HepG2 (cell line): ENCODE data around the gene SNHG17. TPM values are rescaled to one million over a fixed set of nuclear protein-coding genes. Genes with fewer than 3 reads are reported as not detected.

Experiments used
- CENPX ChIP-seq: sonication (generic); formaldehyde crosslinking; IDR thresholded peaks from 2 replicates; pipeline ENCODE4 v1.9.0; 2021; ENCODE audit warnings: mild to moderate bottlenecking, missing genetic modification reagents, moderate library complexity
- CREB1 ChIP-seq, 2 experiments: fragments of 450-650 bp in 1 of 2; IDR thresholded peaks; 2 replicates each; pipeline ENCODE4 v1.6.1; 2016 to 2017; ENCODE audit warnings: control low read depth in 1 of 2, mild to moderate bottlenecking in 1 of 2, missing compliant biosample characterization in 1 of 2, missing genetic modification characterization in 1 of 2
- FOXJ3 ChIP-seq: sonication (generic); formaldehyde crosslinking; IDR thresholded peaks from 2 replicates; pipeline ENCODE4 v1.4.0; 2020; ENCODE audit warnings: missing genetic modification reagents, mild to moderate bottlenecking, borderline replicate concordance
- GATAD1 ChIP-seq: IDR thresholded peaks from 2 replicates; pipeline ENCODE4 v1.6.1; 2016; ENCODE audit warnings: missing genetic modification reagents, missing compliant biosample characterization
- GLI4 ChIP-seq: sonication (generic); formaldehyde crosslinking; IDR thresholded peaks from 2 replicates; pipeline ENCODE4 v1.5.1; 2020; ENCODE audit warnings: missing genetic modification reagents, mild to moderate bottlenecking, moderate library complexity, borderline replicate concordance
- IRX3 ChIP-seq: sonication (generic); formaldehyde crosslinking; IDR thresholded peaks from 2 replicates; pipeline ENCODE4 v1.8.1; 2023; ENCODE audit warnings: mild to moderate bottlenecking, low read depth, missing genetic modification reagents, borderline replicate concordance
- JUNB ChIP-seq: sonication (generic); formaldehyde crosslinking; IDR thresholded peaks from 2 replicates; pipeline ENCODE4 v1.8.0; 2022; ENCODE audit warnings: missing genetic modification reagents, mild to moderate bottlenecking, borderline replicate concordance
- KLF9 ChIP-seq: IDR thresholded peaks from 2 replicates; pipeline ENCODE4 v1.6.1; 2016; ENCODE audit warnings: low read depth
- MEIS1 ChIP-seq: sonication (generic); formaldehyde crosslinking; IDR thresholded peaks from 2 replicates; pipeline ENCODE4 v1.9.0; 2021; ENCODE audit warnings: mild to moderate bottlenecking, missing genetic modification reagents, moderate library complexity, borderline replicate concordance
- NBN ChIP-seq: fragments of 450-650 bp; conservative IDR thresholded peaks from 2 replicates; pipeline ENCODE4 v1.6.1; 2017
- NFKB2 ChIP-seq: sonication (generic); formaldehyde crosslinking; IDR thresholded peaks from 2 replicates; pipeline ENCODE4 v1.4.0; 2020; ENCODE audit warnings: missing genetic modification reagents, borderline replicate concordance
- POLR2A ChIP-seq, 2 experiments: IDR thresholded peaks; 2 replicates each; pipeline ENCODE4 v1.6.1; 2011; ENCODE audit warnings: low read depth in 2 of 2, low read length in 2 of 2, mild to moderate bottlenecking in 1 of 2, moderate library complexity in 1 of 2; ENCODE audit not compliant: insufficient read depth in 1 of 2
- RBAK ChIP-seq: sonication (generic); formaldehyde crosslinking; IDR thresholded peaks from 2 replicates; pipeline ENCODE4 v1.5.1; 2020; ENCODE audit warnings: mild to moderate bottlenecking, missing genetic modification reagents
- SIN3B ChIP-seq: fragments of 150-350 bp; IDR thresholded peaks from 2 replicates; pipeline ENCODE4 v1.6.1; 2014; ENCODE audit warnings: low read length
- SMAD1 ChIP-seq: sonication (generic); formaldehyde crosslinking; IDR thresholded peaks from 2 replicates; pipeline ENCODE4 v1.4.0; 2020; ENCODE audit warnings: missing genetic modification reagents, low read depth, mild to moderate bottlenecking, borderline replicate concordance
- SNAPC2 ChIP-seq: sonication (generic); formaldehyde crosslinking; IDR thresholded peaks from 2 replicates; pipeline ENCODE4 v1.8.1; 2022; ENCODE audit warnings: mild to moderate bottlenecking, missing genetic modification reagents
- SP1 ChIP-seq, 2 experiments: fragments of 450-650 bp in 1 of 2; sonication (generic) in 1 of 2; formaldehyde crosslinking in 1 of 2; IDR thresholded peaks; 2 replicates each; pipeline versions ENCODE4 v1.4.0 to v1.6.1; 2016 to 2020; ENCODE audit warnings: missing genetic modification reagents in 1 of 2
- U2AF2 ChIP-seq: fragments of 200-400 bp; formaldehyde crosslinking; IDR thresholded peaks from 2 replicates; pipeline ENCODE4 v1.6.1; 2017; ENCODE audit warnings: low read depth, mild to moderate bottlenecking, low read length
- ZNF205 ChIP-seq: IDR thresholded peaks from 2 replicates; pipeline ENCODE4 v1.6.1; 2018; ENCODE audit warnings: missing biosample characterization, missing genetic modification reagents
- ZNF430 ChIP-seq: sonication (generic); formaldehyde crosslinking; IDR thresholded peaks from 2 replicates; pipeline ENCODE4 v1.9.0; 2021; ENCODE audit warnings: mild to moderate bottlenecking, missing genetic modification reagents
- ZNF607 ChIP-seq: sonication (generic); formaldehyde crosslinking; IDR thresholded peaks from 2 replicates; pipeline ENCODE4 v1.5.1; 2020; ENCODE audit warnings: missing genetic modification reagents, mild to moderate bottlenecking, borderline replicate concordance
- ZNF839 ChIP-seq: sonication (generic); formaldehyde crosslinking; IDR thresholded peaks from 2 replicates; pipeline ENCODE4 v1.4.0; 2020; ENCODE audit warnings: missing genetic modification reagents, mild to moderate bottlenecking, borderline replicate concordance
- polyA plus RNA-seq, 8 experiments: library from polyadenylated mRNA; depleted of rRNA in 3 of 8; stranded (reverse) in 7 of 8; unstranded in 1 of 8; fragments of >200 nt; fragmentation: Illumina TruSeq in 4 of 8; extraction: Trizol in 4 of 8; gene quantifications; 2 replicates each; pipeline versions ENCODE4 v1.2.1 to v1.2.3, GENCODE V29; 2011 to 2016; ENCODE audit warnings: low read depth in 4 of 8, missing spikeins in 1 of 8, mixed read lengths in 1 of 8; ENCODE audit not compliant: insufficient read depth in 1 of 8
- total RNA-seq, 5 experiments: library from RNA; depleted of rRNA; stranded (reverse); fragments of >200 nt; fragmentation: Illumina TruSeq; extraction: Trizol; gene quantifications; 2 replicates each; pipeline ENCODE4 v1.2.3, GENCODE V29; 2016; ENCODE audit warnings: low read depth in 1 of 5
- TF ChIP-seq, protein P1 (sequence below): sonication (generic); formaldehyde crosslinking; IDR thresholded peaks from 2 replicates; pipeline ENCODE4 v1.5.0; 2020; ENCODE audit warnings: missing genetic modification reagents, mild to moderate bottlenecking, borderline replicate concordance
- TF ChIP-seq, protein P2 (sequence below): sonication (generic); formaldehyde crosslinking; IDR thresholded peaks from 2 replicates; pipeline ENCODE4 v1.5.0; 2020; ENCODE audit warnings: mild to moderate bottlenecking, missing genetic modification reagents
- TF ChIP-seq, protein P3 (sequence below): sonication (generic); formaldehyde crosslinking; IDR thresholded peaks from 2 replicates; pipeline ENCODE4 v1.4.0; 2020; ENCODE audit warnings: missing genetic modification reagents, borderline replicate concordance
- TF ChIP-seq, protein P4 (sequence below): sonication (generic); formaldehyde crosslinking; IDR thresholded peaks from 2 replicates; pipeline ENCODE4 v1.8.1; 2023; ENCODE audit warnings: mild to moderate bottlenecking, missing genetic modification reagents, borderline replicate concordance

SNHG17 gene
- total and polyA plus RNA-seq, 2 of the 13 experiments (the other 11 are each of a cell fraction or from before 2014, with no cell fraction given): 26.2 to 41.2 TPM

- TF ChIP-seq, protein P1, sequence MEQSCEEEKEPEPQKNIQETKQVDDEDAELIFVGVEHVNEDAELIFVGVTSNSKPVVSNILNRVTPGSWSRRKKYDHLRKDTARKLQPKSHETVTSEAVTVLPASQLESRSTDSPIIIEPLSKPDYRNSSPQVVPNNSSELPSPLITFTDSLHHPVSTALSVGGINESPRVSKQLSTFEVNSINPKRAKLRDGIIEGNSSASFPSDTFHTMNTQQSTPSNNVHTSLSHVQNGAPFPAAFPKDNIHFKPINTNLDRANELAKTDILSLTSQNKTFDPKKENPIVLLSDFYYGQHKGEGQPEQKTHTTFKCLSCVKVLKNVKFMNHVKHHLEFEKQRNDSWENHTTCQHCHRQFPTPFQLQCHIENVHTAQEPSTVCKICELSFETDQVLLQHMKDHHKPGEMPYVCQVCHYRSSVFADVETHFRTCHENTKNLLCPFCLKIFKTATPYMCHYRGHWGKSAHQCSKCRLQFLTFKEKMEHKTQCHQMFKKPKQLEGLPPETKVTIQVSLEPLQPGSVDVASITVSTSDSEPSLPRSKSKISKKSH: 0 out of 2 replicates have a peak, but pooled peaks have one; percentile 32
- TF ChIP-seq CENPX (CRISPR knock-in tag): no peak
- TF ChIP-seq, protein P2, sequence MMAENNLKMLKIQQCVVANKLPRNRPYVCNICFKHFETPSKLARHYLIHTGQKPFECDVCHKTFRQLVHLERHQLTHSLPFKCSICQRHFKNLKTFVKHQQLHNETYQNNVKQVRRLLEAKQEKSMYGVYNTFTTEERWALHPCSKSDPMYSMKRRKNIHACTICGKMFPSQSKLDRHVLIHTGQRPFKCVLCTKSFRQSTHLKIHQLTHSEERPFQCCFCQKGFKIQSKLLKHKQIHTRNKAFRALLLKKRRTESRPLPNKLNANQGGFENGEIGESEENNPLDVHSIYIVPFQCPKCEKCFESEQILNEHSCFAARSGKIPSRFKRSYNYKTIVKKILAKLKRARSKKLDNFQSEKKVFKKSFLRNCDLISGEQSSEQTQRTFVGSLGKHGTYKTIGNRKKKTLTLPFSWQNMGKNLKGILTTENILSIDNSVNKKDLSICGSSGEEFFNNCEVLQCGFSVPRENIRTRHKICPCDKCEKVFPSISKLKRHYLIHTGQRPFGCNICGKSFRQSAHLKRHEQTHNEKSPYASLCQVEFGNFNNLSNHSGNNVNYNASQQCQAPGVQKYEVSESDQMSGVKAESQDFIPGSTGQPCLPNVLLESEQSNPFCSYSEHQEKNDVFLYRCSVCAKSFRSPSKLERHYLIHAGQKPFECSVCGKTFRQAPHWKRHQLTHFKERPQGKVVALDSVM (CRISPR knock-in tag): peak; percentile 76
- no peak for TF ChIP-seq U2AF2
- no peak for TF ChIP-seq GLI4 (CRISPR knock-in tag)
- no peak for TF ChIP-seq CREB1 (IDR thresholded peaks at IDR 0.05)
- no peak for TF ChIP-seq CREB1 (CRISPR knock-in tag; IDR thresholded peaks at IDR 0.05)
- TF ChIP-seq NFKB2: no peak
- TF ChIP-seq SMAD1 (CRISPR knock-in tag): no peak
- TF ChIP-seq KLF9 (CRISPR knock-in tag): no peak
- no peak for TF ChIP-seq SP1 (IDR thresholded peaks at IDR 0.05)
- TF ChIP-seq SP1 (CRISPR knock-in tag; IDR thresholded peaks at IDR 0.05): 0 out of 2 replicates have a peak, but pooled peaks have one; percentile 25
- no peak for TF ChIP-seq RBAK (CRISPR knock-in tag)
- TF ChIP-seq SNAPC2 (CRISPR knock-in tag): no peak
- TF ChIP-seq, protein P3, sequence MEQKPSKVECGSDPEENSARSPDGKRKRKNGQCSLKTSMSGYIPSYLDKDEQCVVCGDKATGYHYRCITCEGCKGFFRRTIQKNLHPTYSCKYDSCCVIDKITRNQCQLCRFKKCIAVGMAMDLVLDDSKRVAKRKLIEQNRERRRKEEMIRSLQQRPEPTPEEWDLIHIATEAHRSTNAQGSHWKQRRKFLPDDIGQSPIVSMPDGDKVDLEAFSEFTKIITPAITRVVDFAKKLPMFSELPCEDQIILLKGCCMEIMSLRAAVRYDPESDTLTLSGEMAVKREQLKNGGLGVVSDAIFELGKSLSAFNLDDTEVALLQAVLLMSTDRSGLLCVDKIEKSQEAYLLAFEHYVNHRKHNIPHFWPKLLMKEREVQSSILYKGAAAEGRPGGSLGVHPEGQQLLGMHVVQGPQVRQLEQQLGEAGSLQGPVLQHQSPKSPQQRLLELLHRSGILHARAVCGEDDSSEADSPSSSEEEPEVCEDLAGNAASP (CRISPR knock-in tag): no peak
- no peak for TF ChIP-seq GATAD1 (CRISPR knock-in tag)
- no peak for TF ChIP-seq ZNF607
- TF ChIP-seq, protein P4, sequence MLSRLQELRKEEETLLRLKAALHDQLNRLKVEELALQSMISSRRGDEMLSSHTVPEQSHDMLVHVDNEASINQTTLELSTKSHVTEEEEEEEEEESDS (CRISPR knock-in tag): no peak
- 0 out of 2 replicates have a peak, but pooled peaks have one; percentile 11 for TF ChIP-seq ZNF205
- no peak for TF ChIP-seq FOXJ3 (CRISPR knock-in tag)
- no peak for TF ChIP-seq SIN3B
- no peak for TF ChIP-seq NBN
- TF ChIP-seq ZNF839 (CRISPR knock-in tag): no peak
- TF ChIP-seq IRX3 (CRISPR knock-in tag): no peak
- TF ChIP-seq JUNB (CRISPR knock-in tag): 0 out of 2 replicates have a peak, but pooled peaks have one; percentile 16
- TF ChIP-seq POLR2A (IDR thresholded peaks at IDR 0.05; ENCODE audit: insufficient read depth in 1 of 2, low read depth in 2 of 2, low read length in 2 of 2): peak in 1 of 2 experiments; percentile 52; a peak in 2 of 4 replicates
- TF ChIP-seq MEIS1 (CRISPR knock-in tag): no peak
- no peak for TF ChIP-seq ZNF430 (CRISPR knock-in tag)
Observed at GRCh38 chr20:38433304-38433972, 1.7 kb downstream of the SNHG17 start (continued).
